ENCODE results near the gene VPS13A.

VPS13A gene

DNA sequence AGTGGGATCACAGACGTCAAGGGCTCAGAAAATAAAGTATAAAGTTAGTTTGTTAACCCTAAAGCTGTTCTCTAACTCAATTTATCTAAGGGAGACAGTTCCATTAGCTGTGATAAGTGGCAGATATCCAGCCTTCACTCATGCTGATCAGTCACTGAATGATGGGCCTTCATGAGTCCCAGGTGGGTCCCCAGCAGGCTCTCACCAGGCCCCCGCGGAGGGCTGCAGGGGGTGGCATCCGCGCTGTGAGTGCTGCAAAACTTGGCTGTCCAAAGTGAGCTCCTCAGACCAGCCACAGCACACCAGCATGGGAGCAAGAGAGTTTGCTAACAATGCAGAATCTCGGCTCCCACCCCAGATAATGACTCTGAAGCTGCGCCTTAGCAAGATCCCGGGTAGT, 283.6 kb downstream of the VPS13A start:
- DNase-seq (ENCODE audit: low read depth): no peak

DNA sequence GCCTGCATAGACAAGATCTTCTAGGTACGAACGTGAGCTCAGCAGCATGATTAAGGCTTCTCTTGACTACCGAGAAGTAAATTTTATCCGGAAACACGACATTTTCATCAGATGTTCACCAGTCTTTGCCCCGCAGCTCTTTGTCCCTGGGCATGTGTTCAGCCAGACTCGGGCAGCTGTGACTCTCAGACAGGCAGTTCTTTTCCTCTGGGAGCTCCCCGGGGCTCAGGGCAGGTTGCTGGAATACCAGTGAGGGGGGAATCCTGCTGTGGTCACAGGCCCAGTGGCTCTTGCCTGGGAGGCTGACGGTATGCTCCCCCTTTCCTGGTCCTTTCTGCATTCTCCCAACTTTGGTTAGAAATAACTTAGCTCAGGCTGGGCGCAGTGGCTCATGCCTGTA, 284.7 kb downstream of the VPS13A start:
- no peak for DNase-seq (ENCODE audit: low read depth)

DNA sequence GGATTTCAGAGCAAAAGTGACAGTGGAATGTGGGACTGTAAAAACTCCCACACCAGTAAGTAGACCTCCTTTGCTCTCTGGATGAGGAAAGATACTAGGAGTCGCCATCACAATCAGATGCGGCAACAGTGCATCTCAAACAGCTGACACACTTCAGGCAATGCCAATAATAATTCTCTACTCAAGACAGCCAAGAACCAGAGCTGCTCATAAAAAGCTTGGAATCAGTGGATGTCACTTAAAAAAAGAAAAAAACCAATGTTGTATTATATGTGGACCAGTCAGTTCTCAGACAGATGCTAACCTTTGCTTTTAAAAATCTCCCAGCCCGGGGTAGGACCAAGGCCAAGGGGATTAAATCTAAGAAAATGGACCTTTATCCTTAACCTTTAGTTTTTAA, 285.8 kb downstream of the VPS13A start:
- DNase-seq (ENCODE audit: low read depth): no peak

DNA sequence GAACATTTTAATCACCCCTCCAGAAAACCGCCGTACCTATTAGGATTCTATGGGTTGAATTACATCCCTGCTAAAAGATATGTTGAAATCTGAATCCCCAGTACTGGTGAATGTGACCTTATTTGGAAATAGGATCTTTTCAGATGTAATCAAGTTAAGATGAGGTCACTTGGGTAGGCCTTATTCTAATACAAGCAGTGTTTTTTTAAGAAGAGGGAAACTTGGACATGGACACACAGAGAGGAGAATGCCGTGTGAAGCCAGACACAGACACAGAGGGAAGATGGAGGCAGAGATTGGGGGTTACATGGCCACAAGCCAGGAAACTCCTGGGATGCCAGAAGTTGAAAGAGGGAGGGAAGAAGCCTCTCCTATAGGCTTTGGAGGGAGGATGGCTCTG, 287.3 kb downstream of the VPS13A start:
- DNase-seq (ENCODE audit: low read depth): no peak

DNA sequence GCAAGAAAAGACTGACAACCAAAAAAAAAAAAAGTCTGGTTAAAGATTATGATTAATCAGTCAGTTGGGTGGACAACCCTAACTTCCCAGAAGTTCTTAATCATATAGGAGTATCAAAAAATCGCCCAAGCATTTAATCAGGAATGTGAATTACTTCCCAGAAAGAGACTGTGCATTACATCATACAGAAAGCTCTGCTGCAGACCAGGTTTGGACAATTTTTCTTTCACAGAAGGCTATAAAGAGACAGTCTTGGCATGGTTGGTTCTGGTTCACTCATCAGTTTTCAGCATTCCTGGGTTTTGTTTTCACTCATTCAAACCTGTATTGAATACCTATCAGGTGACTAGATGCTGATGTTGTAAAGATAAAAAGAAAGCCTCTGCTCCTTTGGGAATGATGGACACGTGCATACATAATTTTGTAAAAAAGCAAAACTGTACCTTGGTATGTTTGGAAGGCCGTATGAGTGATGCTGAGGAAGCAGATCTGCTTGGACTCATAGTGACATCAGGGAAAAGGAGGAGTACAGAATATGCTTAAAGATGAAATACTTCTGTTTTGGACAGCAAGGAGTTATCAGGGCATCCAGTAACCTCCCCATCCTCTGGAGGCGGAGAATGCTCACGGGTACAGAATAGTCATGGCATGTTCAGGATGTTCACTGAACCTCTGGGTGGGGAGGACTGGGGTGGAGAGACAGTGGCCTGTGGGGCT, 292.3 kb downstream of the VPS13A start:
- no peak for DNase-seq (ENCODE audit: low read depth)

Measured in non-pigmented ciliary epithelial cell (primary cell).